ENCODE results near the gene VSIG8.
A peak's percentile ranks its signal among the peaks of the same experiment; 100 is the strongest.

VSIG8 gene

DNA sequence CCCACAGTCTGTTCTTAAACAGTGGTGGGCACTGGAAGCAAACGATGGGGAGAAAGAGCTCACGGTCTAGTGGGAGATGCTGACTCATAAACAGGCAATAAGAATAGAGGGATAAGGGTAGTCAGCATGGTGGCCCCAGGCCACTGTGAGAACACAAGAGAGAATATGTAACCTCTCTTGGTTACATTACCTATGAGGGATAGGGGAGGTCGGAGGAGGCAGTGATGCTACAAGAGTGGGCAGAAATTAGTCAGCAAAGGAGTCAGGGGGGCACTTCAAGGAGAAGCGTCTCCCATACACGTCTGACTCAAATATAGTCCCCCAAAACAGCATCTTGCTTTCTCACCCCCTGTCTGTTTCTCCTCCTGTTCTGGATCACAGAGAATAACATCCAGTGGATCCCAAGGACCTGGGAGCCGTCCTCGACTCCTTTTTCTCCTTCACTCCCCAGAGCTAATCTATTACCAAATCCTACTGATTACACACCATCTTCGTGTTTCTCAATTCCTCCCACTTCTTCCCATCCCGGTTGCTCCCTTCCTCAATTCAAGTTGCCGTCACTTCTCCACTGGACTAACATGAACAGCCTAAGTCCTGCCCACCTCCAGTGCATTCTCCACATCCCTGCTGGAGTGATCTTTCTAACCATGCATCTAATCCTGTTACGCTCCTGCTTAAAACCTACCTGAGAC, 33.7 kb downstream of the VSIG8 start:
- peak; percentile 91 to 92 for DNase-seq

DNA sequence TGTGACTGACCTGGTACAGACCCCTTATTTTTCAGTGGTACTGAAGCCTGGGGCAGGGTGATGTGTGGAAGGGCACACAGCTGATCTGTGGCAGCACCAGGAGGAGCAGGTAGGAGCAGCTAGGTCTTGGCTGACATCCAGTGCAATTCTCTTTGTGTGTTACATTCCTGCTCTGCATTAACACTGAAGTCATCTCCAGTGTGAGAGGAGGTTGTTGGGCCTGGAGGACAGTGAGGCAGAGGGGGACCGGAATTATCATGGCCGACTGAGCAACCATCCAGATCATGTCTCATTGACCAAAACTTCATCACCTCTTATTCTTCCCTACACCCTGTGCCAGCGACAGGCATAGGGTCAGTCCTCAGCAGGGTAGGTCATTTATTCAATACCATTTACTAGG, 34.3 kb downstream of the VSIG8 start:
- DNase-seq = no peak

DNA sequence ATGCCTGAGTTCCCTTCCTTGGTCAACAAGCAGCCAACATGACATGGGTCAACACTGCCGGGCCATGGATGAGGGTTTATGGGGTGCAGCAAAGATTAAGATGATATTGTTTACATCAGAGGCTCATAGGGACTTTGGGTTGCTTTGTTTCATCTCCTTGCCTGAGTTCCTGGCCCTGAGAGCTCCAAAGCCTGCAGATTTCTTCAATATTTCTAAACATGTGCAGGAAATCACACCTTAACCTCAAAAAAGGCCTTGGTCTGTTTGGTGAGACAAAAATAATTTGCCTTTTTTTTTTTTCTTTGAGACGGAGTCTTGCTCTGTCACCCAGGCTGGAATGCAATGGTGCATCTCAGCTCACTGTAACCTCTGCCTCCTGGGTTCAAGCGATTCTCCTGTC, 34.9 kb downstream of the VSIG8 start:
- DNase-seq = no peak

DNA sequence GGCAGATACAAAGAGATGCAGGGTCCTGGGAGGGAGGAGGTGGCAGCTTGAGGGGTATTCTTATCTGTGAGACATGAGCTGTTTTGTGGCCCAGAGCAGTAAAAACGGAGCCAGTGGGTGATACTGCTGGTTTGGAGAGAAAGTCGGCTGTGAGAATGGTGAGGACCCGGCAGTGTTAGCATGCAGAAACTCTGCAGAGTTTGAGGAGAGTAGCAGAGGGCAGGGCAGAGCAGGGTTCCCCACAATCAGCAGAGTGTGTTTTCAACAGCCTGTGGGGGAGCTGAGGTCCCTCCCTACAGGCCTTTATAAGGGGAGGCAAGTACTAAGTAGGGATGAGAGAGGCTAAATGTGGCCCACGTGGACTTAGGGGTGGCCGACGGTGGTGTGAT, 35.4 kb downstream of the VSIG8 start:
- DNase-seq = no peak

DNA sequence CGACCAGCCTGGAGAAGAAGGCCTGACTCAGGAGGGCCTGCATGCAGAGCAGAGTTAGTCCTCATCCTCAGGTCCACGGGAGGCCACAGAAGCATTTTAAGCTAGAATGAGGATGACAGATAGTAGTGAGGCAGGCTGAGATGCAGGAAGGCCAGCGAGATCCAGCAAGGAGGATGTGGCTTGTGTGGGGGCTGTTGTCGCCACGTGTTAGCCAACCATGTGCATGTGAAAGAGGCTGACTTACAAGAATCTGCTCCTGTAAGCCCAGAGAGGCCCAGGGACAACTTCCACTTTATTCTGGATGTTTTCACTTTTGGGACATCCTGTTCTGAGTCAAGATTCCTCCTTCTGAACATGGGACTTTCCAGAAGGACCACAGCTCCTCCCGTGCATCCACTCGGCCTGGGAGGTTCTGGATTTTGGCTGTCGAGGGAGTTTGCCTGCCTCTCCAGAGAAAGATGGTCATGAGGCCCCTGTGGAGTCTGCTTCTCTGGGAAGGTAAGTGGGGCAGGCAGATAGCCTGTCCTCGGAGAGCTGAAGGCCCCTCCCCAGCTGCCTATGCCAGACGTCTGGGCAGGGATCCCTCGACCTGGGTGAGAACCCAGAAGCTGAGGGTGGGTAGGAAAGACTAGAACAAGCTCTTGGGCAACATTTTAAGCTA, 35.9 kb downstream of the VSIG8 start, which contains the start of gene SLAMF8:
SLAMF8 (plus strand) TSS at position 433 of the 661 bp plus-strand sequence; CDS start at position 459, 26 bp downstream.
- peak; percentile 90 to 97 for DNase-seq

DNA sequence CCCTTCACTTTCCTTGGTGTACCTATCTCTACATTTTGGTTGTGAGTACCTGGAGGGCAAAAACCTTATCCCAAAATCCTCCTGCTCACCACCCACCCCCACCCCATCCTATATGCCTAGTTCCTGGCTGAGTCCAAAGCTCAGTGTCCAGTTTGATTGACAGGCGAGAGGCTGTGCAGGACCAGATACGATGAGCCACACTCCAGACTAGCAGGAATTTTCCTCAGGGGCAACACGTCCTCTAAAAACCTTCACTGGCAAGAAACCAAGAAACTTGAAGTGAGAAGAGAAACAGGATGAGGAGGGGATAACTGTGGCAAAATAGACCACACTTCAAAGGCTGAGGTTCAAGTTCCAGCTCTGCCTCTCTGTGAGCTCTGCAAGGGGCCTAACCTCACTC, 36.9 kb downstream of the VSIG8 start:
- DNase-seq = no peak

DNA sequence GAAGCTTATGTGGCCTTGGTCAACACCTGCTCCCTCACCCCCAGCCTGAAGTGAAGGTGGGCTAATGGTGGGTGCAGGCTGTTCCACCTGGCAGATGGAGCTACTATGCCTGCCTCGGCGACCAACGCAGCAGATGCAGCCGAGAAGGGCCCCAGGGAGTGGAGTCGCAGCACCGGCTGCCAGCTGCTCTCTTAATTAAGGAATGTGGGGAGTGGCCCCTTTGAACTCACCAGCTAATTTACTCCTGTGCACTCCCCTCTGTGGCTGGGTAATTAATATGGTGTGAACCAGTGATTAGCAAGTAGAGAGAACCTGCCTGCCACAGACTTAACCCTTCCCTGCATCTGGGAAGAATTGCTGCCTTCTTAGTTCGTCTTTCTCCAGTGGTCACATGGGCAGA, 39.1 kb downstream of the VSIG8 start:
- no peak for DNase-seq

DNA sequence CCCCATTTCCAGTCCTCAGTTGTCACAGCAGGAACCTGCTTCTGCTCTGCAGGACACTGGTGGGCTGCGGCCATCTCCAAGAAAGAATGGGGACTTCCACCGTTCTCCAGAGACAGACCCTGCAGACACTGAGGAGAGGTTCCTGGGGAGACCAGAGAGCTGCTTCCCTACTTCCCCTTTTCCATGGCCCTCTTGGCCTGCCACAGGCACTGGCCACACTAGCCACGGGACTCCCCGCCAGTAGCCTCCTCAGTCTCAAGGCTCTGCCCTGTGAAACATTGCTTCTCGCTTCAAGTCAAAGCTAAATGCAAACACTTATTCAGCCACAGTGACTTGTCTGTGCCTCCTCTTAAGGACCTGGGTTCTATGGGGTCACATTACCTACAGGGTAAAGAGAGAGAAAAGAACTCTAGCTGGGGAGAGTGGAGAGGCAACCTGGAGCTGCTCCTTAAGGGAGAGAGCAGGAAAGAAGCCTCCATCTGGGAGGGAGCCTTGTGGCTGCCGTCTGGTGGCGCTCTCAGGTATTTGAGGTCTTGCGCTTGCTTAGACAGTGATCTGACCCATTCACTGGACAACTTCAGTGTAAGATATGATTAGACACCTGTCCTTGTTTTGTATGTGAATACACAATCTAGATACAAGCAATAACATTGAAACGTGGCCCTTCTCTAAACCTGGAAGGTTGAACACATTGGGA, 41.1 kb downstream of the VSIG8 start:
- DNase-seq = peak; percentile 47 to 48

DNA sequence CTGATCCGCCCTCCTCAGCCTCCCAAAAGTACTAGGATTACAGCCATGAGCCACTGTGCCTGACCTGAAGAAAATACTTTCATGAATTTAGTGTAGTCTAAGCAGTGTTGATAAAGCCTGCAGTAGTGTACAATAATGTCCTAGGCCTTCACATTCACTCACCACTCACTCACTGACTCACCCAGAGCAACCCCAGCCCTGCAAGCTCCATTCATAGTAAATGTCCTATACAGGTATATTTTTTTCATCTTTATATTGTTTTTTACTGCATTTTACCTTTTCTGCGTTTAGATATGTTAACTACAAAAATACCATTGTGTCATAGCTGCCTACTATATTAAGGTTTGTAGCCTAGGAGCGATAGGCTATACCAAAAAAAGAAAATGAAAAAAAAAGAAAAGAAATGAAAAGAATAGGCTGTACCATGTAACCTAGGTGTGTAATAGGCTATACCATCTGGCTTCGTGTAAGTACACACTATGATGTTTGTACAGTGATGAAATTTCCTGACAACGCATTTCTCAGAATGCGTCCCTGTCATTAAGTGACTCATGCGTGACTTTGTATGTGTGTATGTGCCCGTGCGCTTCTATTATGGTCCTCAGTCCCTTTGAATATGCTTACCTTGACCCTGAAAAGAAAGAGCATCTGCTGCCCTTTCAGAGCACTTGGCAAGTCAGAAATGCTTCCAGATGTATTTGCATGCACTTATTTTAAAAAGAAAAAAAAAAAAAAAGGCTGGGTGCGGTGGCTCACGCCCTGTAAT, 45.0 kb downstream of the VSIG8 start:
- peak in 1 of 2 donors; percentile 19 for DNase-seq

DNA sequence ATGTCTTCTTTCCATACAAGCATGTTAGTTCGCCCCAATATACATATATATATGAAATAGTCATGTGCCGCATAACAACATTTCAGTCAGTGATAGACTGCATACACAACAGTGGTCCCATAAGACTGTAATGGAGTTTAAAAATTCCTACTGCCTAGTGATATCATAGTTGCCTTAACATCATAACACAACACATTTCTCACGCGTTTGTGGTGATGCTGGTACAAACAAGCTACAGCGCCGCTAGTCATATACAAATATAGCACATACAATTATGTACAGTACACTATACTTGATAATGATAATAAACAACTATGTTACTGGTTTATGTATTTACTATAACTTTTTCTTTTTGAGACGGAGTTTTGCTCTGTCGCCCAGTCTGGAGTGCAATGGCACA, 46.5 kb downstream of the VSIG8 start:
- no peak for DNase-seq

DNA sequence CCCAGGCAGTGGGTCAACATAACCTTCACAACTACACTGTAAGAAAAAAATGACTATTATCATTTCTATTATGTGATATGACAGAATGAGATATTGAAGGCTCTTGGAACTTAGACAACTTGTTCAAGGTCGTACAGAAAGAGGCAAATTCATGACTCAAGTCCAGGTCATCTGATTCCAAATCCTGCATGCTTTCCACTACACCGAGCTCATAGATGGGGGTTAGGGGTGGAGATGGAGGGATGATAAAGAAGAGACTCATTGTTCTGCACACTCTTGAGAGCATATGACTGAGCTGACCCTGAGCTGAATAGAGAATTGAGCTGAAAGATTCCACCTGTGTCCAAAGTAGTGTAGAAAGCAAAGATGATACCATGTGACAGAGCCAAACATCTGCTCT, 57.5 kb downstream of the VSIG8 start:
- no peak for DNase-seq
